ENCODE measurements around the gene DAP.
"Not testable (repeated sequence)": the region's sequence is repeated elsewhere in the genome, so short reads cannot be mapped to it uniquely, and the experiment has no call there.

DAP gene

GRCh38 chr5:10761185-10761932, at the start of gene DAP:
TSS of gene DAP (minus strand) at chr5:10761234. CDS start at chr5:10761068, 166 bp downstream.
- DNase-seq (ENCODE audit: low spot score) = peak; percentile 94

DNA sequence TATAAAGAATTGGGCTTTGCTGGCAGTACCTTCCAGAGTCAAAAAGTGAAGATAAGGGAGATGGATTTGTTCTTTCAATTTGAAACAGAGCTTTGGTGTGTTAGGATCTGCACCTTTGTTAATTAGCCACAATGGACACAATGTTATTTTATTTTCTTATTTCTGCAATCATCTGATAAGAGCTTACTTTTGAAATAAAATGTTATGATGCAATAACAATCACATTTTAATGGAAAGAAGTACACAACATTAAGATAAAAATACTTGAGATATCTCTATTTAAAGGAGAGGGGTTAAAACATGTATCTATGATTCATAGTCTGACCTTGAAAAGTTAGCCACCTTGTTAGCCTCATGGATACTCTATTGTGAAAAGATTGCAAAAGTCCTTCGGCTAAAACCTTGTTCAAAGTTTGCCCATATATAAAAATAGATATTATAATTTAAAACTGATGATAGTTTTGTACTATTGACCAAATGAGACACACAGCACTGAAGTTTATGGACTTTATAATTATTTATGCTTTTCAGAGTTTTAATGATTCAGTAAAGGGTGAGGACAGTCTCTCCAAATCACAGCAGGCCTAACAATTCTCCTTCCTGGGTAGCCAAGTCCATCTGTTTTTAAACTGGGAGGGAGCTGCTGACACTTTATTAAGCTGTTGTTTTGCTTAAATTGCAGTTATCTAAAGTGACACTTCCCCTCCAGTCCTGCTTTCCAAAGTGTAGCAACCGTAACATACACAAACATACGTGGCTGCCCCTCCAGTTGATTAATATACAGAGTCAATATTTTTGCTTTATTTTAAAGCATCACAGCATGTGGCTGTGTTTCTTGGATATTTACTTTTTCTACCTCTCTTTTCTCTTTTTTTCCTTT, 47.6 kb upstream of the DAP start:
- DNase-seq (ENCODE audit: low spot score) = no peak

- peak; percentile 44 for DNase-seq (ENCODE audit: low spot score)
Measured at GRCh38 chr5:10801931-10802666, 41.1 kb upstream of the DAP start.

- DNase-seq (ENCODE audit: low spot score) = no peak
Measured at GRCh38 chr5:10800852-10801251, 39.8 kb upstream of the DAP start.

DNA sequence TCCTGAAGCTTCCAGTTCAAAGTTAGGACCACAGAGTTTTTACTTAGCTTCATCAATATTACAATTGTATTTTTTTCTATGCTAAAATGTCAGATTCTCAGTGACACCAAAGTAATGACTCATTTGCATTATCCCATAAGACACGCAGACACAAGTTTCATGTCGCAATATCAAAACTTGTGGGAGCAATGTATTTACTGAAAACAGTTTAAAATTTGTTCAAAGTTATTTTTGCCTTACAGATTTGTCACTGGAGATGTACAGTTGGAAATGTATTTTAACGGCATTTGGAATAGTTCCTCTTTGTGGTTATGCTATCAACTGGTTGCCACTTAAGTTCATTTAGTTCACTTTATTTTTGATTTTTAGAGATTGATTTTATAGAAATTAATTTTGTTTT, 36.2 kb upstream of the DAP start:
- no peak for DNase-seq (ENCODE audit: low spot score)

- DNase-seq (ENCODE audit: low spot score) = no peak
Measured at GRCh38 chr5:10793785-10794184, 32.8 kb upstream of the DAP start.

DNA sequence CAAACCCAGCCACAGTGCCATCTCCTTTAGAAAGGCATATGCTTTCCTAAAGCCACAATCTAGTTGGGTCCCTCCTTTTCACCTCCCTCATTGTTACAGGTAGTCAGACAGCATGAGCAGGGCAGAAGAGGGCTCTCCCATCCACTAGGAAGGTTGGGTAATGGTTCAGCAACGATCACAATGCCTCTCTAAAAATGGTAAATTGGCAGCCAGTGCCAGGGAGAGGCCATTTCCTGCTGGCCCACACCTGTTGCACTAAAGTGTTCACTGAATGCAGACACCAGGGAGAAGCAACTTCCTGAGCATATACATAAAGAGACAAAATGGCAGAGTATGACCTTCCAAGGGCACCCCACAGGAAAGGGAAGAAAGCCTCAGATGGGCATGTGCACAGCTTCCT, 31.3 kb upstream of the DAP start:
- no peak for DNase-seq (ENCODE audit: low spot score)

DNA sequence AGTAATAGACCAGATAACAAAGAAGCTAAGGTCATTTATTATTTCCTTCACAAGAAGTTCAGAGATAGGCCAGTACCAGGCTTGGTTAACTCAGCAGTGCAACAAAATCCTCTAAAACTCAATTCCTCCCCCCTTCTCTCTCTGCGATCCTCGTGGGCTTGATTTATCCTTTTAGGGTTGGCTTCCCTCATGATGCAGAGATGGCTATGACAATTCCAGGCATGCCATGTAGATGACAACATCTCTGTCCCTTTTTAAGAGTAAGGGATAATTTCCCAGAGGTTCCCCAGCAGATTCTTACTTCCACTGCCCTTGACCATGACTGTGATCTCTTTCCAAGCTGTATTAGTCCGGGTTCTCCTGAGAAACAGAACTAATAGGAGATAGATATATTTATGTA, 28.7 kb upstream of the DAP start:
- DNase-seq (ENCODE audit: low spot score) = no peak

- DNase-seq (ENCODE audit: low spot score) = no peak
Measured at GRCh38 chr5:10789021-10789420, 28.0 kb upstream of the DAP start.

DNA sequence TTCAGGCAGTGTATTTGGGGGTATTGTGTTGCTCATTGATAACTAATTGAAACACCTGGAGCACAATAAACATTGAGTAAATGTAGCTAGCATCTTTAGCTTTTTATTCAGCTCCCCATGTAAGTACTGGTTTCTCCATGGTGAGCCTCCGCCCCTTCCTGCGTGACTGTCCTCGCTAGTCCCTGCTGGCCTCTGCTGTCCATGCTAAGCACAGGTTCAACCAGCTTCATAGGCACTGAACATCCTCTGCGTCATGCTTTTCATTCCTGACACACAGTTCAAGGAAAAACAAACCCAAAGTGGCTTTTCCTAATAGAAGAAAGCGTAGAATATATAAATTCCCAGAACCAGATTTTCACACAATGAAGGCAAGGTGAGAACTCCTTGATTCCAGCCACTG, 27.3 kb upstream of the DAP start:
- no peak for DNase-seq (ENCODE audit: low spot score)

DNA sequence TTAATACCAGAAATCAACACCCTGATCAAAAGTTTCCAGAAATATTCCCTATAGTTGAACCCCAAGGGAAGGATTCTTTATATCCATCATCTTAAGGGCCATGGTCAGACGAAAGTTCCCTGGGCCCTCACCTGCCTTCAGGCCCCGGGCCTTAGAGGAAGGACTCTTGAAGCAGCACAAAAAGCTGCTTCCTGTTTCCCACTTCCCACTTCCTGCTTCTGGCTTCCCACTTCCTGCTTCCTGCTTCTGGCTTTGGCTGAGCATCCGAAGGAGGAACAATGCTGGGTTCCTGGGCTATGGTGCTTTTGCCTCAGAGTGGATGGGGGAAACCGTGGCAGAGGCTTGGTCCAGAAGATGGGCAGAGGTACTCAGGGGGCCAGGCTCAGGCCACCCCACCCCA, 25.8 kb upstream of the DAP start:
- no peak for DNase-seq (ENCODE audit: low spot score)

DNA sequence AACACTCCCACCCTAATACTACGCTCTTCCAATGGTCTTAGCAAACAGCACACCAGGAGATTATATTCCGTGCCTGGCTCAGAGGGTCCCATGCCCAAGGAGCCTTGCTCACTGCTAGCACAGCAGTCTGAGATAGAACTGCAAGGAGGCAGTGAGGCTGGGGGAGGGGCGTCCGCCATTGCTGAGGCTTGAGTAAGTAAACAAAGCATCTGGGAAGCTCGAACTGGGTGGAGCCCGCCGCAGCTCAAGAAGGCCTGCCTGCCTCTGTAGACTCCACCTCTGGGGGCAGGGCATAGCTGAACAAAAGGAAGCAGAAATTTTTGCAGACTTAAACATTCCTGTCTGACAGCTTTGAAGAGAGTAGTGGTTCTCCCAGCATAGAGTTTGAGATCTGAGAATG, 19.2 kb upstream of the DAP start:
- not testable (repeated sequence) for DNase-seq (ENCODE audit: low spot score)

DNA sequence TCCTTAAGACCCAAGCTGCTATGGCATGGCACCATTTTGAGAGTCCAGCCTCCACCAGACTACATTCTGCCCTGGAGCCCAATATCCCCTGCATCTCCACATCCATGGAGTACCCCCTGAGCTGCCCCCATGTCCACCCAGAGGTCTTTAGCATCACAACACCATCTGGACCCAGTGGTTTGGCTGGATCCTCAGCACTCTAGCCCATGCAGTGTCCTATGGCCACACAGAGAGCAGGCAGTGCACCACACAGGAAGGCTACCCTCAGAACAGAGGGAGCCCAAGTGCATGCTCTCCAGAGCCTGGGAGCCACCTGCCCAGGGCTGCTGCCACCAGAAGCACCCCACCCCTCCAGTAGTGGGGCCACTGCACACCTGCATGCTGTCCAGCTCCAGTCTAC, 18.6 kb upstream of the DAP start:
- DNase-seq (ENCODE audit: low spot score) = no peak

DNA sequence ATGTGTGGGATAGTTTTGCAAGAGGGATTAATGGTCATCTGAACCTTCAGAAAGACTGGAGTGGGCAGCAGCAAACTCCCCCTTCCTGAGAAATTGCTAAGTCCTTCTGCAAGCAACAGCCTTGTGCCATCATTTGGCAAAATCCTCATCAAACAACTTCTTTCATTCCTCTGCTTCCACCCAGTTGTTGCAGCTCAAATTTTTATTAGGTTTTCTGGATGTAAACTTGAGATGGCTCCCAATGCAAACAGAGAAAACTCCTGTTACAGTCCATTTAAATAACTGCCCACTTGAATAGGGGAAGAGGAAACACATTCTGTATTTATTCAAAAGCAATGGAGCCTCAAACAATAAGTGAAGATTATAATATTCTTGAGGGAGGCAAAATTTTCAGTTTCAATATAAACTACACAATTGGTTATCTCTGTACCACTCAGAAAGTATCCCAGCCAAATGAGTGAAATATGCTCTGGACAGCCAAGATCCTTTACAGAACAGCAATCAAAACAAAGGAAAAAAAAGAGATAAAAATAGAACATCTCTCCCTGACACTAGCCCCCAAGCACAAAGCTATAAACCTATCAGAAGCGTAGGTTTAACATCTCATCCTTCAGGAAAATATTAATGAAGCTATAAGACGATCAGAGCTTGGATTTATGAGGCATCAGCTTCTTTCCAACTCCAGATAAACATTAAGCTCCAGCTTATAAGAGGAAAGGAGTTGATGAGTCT, 17.3 kb upstream of the DAP start:
- DNase-seq (ENCODE audit: low spot score) = no peak

DNA sequence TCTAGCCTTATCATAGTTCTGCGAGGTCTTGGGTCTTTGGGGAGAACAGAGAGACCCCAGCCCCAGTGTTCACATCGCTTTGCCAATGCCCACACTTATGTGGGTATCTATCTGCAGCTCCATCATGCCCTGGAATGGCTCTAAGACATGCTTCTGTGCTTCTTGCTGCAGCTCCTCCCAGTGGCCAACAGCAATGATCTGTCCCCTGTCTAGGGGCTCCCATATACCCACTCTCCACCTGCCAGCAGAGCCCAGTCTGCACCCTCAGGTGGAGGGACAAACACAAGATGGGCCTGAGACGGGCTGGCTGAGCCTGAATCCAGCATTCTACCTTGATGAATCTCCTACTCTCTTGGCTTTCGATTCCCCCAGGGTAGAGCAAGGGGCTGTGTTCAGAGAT, 14.6 kb upstream of the DAP start:
- peak; percentile 31 for DNase-seq (ENCODE audit: low spot score)

GRCh38 chr5:10772901-10773585, 12.0 kb upstream of the DAP start:
- DNase-seq (ENCODE audit: low spot score) = no peak

- DNase-seq (ENCODE audit: low spot score) = no peak
Measured at GRCh38 chr5:10768328-10768899, 7.4 kb upstream of the DAP start.

DNA sequence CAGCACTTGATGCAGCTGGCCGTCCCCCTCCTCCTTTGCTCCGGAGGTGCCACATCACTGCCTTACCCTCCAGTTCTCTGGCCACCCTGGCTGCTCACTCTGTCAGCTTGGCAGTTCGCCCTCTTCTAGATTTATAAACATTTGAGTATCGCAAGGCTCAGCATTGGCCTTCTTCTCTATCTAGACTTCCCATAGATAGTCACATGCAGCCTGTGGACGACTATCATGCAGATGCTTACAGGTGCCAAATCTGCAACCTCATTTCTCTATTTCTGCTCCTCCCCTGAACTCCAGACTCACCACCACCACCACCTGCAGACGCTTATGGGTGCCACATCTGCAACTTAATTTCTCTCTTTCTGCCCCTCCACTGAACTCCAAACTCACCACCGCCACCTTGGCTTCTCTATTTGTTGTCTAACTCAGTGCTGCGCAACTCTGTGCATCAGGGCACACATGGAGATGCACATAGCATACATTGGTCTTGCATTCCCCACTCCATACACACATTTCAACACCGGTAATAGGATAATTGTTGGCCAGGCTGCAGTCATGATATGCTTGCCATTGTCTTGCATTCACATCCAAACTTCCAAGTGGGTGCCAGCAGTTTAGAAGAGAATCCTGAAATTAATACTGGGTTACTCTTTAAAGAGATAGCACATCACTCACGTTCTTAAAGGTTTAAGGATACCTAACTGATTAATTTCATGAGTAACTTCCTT, 1.9 kb upstream of the DAP start:
- no peak for DNase-seq (ENCODE audit: low spot score)

DNA sequence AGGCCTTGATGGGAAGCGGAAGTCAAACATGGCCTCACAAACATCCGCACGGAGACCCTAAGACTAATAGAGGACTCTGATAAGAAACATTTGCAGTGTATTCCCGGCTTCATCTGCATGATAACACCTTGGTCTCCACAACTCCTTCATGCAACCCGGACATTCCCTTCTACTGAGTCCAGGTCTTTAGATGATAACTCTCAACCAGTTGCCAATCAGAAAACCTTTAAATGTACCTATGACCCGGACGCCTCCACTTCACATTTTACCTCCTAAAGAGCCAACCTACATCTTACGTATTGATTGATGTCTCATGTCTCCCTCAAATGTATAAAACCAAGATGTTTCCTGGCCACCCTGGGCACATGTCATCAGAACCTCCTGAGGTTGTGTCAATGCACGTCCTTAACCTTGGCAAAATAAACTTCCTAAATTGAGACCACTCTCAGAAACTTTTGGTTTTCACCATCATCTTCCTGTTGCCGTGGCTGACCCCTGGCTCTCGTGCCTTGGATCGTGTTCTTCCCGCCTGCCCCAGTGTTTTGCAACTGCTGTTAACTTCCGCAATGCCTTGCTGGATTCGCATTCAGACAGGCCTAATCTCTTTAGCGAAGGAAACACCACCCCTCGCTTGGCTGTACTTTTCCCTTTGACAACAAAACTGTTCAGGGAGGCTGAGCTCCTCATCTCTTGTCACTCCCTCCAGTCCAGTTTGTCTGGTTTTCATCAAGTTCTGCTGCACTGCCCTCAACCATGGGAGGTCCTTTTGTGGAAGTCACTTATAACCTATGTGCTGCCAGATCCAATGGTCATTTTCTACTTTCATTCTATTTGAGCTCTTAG, 1.1 kb upstream of the DAP start:
- no peak for DNase-seq (ENCODE audit: low spot score)

DNA sequence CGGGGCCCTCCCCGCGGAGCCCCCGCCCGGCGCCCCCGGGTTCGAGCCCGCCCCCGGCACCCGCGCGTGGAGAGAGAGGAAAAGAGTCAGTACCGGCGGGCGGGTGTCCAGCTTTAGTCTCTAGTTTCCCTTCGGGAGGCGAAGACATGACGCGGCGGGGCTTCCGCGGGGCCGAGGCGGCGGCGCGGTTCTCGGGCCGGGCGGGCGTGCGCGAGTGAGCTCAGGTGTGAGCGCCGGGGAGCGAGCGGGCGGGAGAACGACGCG, 181 bp downstream of the DAP start:
- DNase-seq (ENCODE audit: low spot score) = no peak

Data from iPS-NIHi11 (cell line).